Liver (tissue), 3 donors: ENCODE results near the gene EHBP1.

Experiments used
- EGR1 ChIP-seq, 2 donors: IDR thresholded peaks; 2 replicates each; pipeline ENCODE4 v1.6.1; 2016 to 2018; ENCODE audit warnings: antibody characterized with exemption in 2 of 2, low read depth in 2 of 2
- HNF4A ChIP-seq, 2 donors: conservative IDR thresholded peaks; 2 replicates each; pipeline ENCODE4 v1.6.1; 2016; ENCODE audit warnings: antibody characterized with exemption in 2 of 2, mild to moderate bottlenecking in 2 of 2
- HNF4G ChIP-seq: IDR thresholded peaks from 2 replicates; pipeline ENCODE4 v1.6.1; 2016; ENCODE audit warnings: antibody characterized with exemption
- RXRA ChIP-seq, 2 donors: IDR thresholded peaks; 2 replicates each; pipeline ENCODE4 v1.6.1; 2017 to 2018; ENCODE audit warnings: antibody characterized with exemption in 2 of 2, mild to moderate bottlenecking in 1 of 2
- TAF1 ChIP-seq: conservative IDR thresholded peaks from 2 replicates; pipeline ENCODE4 v1.6.1; 2016; ENCODE audit warnings: antibody characterized with exemption, mild to moderate bottlenecking
- TF ChIP-seq, protein P1 (sequence below): IDR thresholded peaks from 2 replicates; pipeline ENCODE4 v1.6.1; 2016; ENCODE audit warnings: antibody characterized with exemption
- TF ChIP-seq, protein P2 (sequence below): fragments of 150-350 bp; IDR thresholded peaks from 2 replicates; pipeline ENCODE4 v1.5.1; 2017; ENCODE audit warnings: improper control_type of control experiment, low read depth, low read length; ENCODE audit not compliant: missing input control
- TF ChIP-seq, protein P3 (sequence below): IDR thresholded peaks from 2 replicates; pipeline ENCODE4 v1.6.1; 2016; ENCODE audit warnings: antibody characterized with exemption
- donor health status: healthy.
- donor health status: healthy.

DNA sequence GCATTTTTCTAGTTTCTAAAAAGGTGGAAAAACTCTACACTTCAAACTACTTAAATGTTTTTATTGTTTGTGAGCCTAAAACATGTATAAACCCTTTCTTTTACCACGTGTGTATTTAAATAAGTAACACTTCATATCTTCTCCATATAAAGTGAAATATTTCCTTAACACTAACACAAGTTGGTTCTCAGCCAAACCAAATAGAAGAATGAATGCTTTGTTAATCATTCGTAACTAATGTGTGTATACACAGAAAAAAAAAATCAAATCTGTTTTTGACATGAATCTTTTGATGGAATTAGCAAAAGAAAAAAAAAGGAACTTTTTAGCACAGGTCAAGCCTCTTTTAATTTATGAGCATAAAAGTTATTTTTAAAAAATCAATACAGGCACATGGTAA is 89.3 kb downstream of the EHBP1 start:
- TF ChIP-seq TAF1 (no peak), HNF4G (no peak), HNF4A (conservative IDR thresholded peaks at IDR 0.05) (no peak), EGR1 (IDR thresholded peaks at IDR 0.05; ENCODE audit: low read depth in 2 of 2) (no peak), RXRA (IDR thresholded peaks at IDR 0.05) (no peak)
- TF ChIP-seq, protein P1, sequence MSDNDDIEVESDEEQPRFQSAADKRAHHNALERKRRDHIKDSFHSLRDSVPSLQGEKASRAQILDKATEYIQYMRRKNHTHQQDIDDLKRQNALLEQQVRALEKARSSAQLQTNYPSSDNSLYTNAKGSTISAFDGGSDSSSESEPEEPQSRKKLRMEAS = no peak
- TF ChIP-seq, protein P2, sequence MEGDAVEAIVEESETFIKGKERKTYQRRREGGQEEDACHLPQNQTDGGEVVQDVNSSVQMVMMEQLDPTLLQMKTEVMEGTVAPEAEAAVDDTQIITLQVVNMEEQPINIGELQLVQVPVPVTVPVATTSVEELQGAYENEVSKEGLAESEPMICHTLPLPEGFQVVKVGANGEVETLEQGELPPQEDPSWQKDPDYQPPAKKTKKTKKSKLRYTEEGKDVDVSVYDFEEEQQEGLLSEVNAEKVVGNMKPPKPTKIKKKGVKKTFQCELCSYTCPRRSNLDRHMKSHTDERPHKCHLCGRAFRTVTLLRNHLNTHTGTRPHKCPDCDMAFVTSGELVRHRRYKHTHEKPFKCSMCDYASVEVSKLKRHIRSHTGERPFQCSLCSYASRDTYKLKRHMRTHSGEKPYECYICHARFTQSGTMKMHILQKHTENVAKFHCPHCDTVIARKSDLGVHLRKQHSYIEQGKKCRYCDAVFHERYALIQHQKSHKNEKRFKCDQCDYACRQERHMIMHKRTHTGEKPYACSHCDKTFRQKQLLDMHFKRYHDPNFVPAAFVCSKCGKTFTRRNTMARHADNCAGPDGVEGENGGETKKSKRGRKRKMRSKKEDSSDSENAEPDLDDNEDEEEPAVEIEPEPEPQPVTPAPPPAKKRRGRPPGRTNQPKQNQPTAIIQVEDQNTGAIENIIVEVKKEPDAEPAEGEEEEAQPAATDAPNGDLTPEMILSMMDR = no peak
- TF ChIP-seq, protein P3, sequence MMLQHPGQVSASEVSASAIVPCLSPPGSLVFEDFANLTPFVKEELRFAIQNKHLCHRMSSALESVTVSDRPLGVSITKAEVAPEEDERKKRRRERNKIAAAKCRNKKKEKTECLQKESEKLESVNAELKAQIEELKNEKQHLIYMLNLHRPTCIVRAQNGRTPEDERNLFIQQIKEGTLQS = no peak
